PFSK-1 (cell line): ENCODE data around the gene DND1.

Experiments
- FOXP2 ChIP-seq: optimal IDR thresholded peaks from 2 replicates; pipeline ENCODE3; 2011; ENCODE audit warnings: borderline replicate concordance, control low read depth, inconsistent platforms; ENCODE audit not compliant: insufficient read depth; ENCODE audit errors: extremely low read length, extremely low read depth
- POLR2AphosphoS5 ChIP-seq: IDR thresholded peaks from 2 replicates; pipeline ENCODE4 v1.6.1; 2012; ENCODE audit warnings: low read depth, mild to moderate bottlenecking, control low read depth, low read length, moderate library complexity
- SIN3A ChIP-seq: IDR thresholded peaks from 2 replicates; pipeline ENCODE4 v1.6.1; 2012; ENCODE audit warnings: mild to moderate bottlenecking, low read length, moderate library complexity, borderline replicate concordance; ENCODE audit not compliant: insufficient read depth
- TAF1 ChIP-seq: IDR thresholded peaks from 2 replicates; pipeline ENCODE4 v1.6.1; 2012; ENCODE audit warnings: low read length, control low read depth, borderline replicate concordance; ENCODE audit not compliant: insufficient read depth
- TF ChIP-seq, protein P1 (sequence below), 2 experiments: IDR thresholded peaks; 2 replicates each; pipeline versions ENCODE4 v1.6.1 to v1.8.0; 2011 to 2012; ENCODE audit warnings: low read depth in 2 of 2, low read length in 2 of 2, control low read depth in 1 of 2, inconsistent platforms in 1 of 2, mild to moderate bottlenecking in 1 of 2, moderate library complexity in 1 of 2; ENCODE audit not compliant: insufficient read depth in 1 of 2

The DND1 gene

DNA sequence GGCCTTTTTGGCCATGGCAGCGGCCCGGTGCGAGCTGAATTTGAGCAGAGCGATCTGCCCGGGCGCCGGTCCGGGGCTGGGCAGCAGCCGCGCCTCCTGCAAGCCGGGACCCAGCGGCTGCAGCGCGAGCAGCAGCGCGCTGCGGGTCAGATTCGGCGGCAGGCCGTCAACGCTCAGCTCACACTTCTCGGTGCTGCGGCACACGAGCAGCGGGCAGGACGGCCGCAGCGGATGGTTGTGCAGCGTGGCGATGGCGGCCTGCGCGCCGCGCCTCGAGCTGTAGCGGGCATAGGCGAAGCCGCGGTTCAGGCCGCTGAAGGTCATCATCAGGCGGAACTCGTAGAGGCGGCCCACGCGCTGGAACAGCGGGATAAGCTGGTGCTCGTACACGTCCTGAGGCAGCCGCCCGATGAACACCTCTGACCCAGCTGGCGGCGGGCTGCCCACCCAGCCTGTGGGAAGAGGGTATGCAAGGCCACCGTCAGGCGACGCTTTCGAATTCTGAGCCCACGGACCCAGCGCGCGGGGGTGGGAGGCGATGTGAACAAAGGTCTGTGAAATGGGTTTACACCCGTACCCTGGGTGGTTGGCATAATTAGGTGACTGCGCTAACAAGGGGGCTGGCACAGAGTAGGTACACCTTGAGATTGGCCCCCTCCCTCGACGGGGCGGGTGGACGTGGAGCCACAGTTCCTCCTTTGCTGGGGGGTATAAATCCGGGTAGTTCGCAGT, 755 bp downstream of the DND1 start:
- TF ChIP-seq FOXP2 = no peak
- TF ChIP-seq TAF1 = no peak
- TF ChIP-seq, protein P1, sequence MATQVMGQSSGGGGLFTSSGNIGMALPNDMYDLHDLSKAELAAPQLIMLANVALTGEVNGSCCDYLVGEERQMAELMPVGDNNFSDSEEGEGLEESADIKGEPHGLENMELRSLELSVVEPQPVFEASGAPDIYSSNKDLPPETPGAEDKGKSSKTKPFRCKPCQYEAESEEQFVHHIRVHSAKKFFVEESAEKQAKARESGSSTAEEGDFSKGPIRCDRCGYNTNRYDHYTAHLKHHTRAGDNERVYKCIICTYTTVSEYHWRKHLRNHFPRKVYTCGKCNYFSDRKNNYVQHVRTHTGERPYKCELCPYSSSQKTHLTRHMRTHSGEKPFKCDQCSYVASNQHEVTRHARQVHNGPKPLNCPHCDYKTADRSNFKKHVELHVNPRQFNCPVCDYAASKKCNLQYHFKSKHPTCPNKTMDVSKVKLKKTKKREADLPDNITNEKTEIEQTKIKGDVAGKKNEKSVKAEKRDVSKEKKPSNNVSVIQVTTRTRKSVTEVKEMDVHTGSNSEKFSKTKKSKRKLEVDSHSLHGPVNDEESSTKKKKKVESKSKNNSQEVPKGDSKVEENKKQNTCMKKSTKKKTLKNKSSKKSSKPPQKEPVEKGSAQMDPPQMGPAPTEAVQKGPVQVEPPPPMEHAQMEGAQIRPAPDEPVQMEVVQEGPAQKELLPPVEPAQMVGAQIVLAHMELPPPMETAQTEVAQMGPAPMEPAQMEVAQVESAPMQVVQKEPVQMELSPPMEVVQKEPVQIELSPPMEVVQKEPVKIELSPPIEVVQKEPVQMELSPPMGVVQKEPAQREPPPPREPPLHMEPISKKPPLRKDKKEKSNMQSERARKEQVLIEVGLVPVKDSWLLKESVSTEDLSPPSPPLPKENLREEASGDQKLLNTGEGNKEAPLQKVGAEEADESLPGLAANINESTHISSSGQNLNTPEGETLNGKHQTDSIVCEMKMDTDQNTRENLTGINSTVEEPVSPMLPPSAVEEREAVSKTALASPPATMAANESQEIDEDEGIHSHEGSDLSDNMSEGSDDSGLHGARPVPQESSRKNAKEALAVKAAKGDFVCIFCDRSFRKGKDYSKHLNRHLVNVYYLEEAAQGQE (IDR thresholded peaks at IDR 0.05; ENCODE audit: insufficient read depth in 1 of 2, low read depth in 2 of 2, low read length in 2 of 2) = no peak
- TF ChIP-seq POLR2AphosphoS5 = no peak; the same call in 1 of the 2 replicates
- TF ChIP-seq SIN3A = no peak

DNA sequence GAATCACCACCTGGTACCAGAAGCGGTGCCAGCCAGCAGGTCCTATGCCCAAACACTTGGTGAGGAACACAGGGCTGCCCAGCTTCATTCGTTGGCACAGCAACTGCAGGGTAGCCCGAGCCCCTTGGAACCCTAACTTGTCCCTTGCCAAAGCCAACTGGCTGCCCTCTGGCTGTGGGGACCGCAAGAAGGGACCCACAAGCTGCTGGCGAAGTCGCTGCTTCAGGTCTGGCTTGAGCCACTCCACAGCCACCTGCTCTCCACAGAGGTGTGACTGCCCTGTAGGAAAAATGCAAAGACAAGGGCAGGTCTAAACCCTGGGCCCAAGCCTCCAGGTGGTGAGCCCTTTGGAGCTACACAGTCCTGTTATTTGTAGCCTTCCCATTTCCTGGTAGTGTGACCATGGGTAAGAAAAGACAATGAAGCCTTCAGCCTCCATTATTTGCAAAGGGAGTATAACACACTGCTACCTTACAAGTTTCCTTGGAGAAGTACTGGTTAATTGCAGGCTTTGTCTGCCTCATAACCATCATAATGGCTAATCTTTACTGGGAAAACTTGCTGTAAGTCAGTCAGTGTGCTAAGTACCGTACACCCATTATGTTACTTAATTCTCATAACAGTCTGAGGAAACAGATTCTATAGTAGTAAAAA, 1.8 kb downstream of the DND1 start:
- TF ChIP-seq SIN3A (no peak), TAF1 (no peak), FOXP2 (no peak), POLR2AphosphoS5 (no peak)
- TF ChIP-seq, protein P1 (IDR thresholded peaks at IDR 0.05; ENCODE audit: insufficient read depth in 1 of 2, low read depth in 2 of 2, low read length in 2 of 2) = no peak

GRCh38 chr5:140664359-140665119, 8.8 kb downstream of the DND1 start, which contains the start of gene WDR55:
WDR55 (plus strand) TSS chr5:140664904; CDS start chr5:140664913, 9 bp downstream.
- TF ChIP-seq FOXP2 (peak; percentile 82), POLR2AphosphoS5 (peak; percentile 88; the same call in 1 of the 2 replicates), SIN3A (peak; percentile 73; the same call in 1 of the 2 replicates), TAF1 (peak; percentile 60; the same call in 1 of the 2 replicates)
- TF ChIP-seq, protein P1 (IDR thresholded peaks at IDR 0.05; ENCODE audit: insufficient read depth in 1 of 2, low read depth in 2 of 2, low read length in 2 of 2) = 0 out of 4 replicates have a peak, but pooled peaks of 1 of the 2 experiments have one; percentile 15

DNA sequence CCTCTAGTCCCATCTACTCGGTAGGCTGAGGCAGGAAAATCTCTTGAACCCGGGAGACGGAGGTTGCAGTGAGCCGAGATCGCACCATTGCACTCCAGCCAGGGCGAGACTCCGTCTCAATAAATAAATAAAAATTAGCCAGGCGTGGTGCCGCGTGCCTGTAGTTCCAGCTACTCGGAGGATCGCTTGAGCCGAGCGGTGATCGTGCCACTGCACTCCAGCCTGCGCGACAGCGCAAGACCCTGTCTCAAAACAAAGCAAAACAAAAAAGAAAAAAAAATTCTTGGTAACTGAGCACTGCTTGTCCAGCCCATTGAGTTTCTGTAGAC, 9.4 kb downstream of the DND1 start:
- TF ChIP-seq, protein P1 (IDR thresholded peaks at IDR 0.05; ENCODE audit: insufficient read depth in 1 of 2, low read depth in 2 of 2, low read length in 2 of 2) = no peak
- no peak for TF ChIP-seq TAF1
- TF ChIP-seq FOXP2 = no peak
- TF ChIP-seq SIN3A = no peak
- TF ChIP-seq POLR2AphosphoS5 = no peak
